ENCODE measurements around the gene SEC14L1.

The SEC14L1 gene

GRCh38 chr17:77193653-77194052 is 52.9 kb downstream of the SEC14L1 start:
- DNase-seq (ENCODE audit: low spot score), result no peak

GRCh38 chr17:77194179-77194578 is 53.4 kb downstream of the SEC14L1 start:
- DNase-seq (ENCODE audit: low spot score), result no peak

DNA sequence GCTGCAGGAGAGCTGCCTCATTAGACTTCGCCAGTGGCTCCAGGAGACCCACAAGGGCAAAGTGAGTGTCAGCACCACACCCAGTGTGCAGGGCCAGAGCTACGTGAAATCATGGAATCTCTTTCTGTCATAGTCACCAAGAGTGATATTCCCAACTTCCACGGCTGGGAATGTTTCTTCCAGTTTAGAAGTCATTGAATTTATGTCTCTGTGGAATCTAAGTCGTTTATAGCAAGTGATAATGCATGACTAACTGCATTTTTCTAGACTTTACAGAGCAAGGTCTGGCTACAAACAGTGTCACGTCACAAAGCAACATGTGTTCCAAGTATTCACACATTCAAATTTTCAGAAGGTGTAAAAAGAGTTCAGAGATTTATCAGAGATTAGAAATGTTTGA is 55.5 kb downstream of the SEC14L1 start:
- DNase-seq (ENCODE audit: low spot score), result no peak

- no peak for DNase-seq (ENCODE audit: low spot score)
Observed at GRCh38 chr17:77197115-77197514, 56.3 kb downstream of the SEC14L1 start.

- DNase-seq (ENCODE audit: low spot score), result no peak
Observed at GRCh38 chr17:77200711-77201110, 59.9 kb downstream of the SEC14L1 start.

DNA sequence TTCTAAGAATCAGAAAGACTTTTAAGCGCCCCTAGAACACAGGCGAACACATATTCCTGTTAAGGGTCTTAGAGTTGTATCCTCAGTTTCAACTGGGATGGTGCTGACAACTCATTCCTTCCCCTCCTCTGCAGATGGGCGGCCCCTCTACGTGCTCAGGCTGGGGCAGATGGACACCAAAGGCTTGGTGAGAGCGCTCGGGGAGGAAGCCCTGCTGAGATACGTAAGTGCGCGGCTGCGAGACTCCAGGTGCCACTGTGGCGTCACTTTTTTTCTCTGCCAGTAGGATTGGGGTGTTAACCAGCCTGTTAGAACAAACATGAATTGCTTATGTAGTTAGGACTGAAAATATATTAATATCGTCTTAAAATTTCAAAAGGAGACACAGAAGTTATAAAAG is 62.7 kb downstream of the SEC14L1 start:
- DNase-seq (ENCODE audit: low spot score), result no peak

GRCh38 chr17:77203846-77204245 is 63.1 kb downstream of the SEC14L1 start:
- no peak for DNase-seq (ENCODE audit: low spot score)

DNA sequence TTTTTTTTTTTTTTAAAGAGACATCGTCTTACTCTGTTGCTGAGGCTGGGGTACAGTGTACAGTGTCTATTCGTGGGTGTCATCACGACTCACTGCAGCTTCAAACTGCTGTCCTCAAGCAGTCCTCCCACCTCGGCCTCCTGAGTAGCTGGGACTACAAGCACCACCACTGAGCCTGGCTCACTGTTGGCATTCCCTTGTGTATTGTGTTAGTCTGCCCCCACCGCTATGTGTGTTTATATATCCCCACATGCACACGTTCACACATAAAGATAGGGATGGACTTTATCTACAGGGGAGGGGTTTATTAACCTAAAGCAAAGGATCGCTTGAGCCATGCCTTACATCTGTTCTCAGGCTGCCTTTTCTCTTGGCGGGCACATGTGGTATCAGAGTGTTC is 63.8 kb downstream of the SEC14L1 start:
- DNase-seq (ENCODE audit: low spot score), result no peak

GRCh38 chr17:77205396-77206125 is 64.8 kb downstream of the SEC14L1 start:
- no peak for DNase-seq (ENCODE audit: low spot score)

GRCh38 chr17:77206158-77206956 is 65.6 kb downstream of the SEC14L1 start:
- DNase-seq (ENCODE audit: low spot score), result no peak

DNA sequence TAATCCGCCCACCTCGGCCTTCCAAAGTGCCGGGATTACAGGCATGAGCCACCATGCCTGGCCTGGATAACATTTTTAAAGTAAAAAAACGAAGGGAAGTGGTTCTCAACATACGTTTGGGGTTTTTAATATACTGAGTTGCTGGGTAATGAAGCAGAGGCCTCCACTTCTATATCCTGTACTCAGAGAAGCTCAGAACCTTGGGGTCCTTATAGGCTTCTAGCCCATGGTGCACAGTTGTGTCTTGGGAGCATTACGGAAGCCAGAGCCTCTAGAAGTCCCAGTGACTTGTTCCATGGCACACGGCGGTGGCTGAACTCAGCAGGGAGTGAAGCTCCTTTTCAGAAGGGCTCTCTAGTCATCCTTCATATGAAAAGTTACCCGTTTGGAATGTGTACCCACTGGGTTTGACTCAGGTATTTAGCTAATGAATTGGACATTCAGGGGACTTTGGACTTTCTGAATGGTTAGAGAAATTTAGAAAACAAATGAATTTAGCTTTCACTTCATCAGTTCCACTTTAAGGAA is 67.0 kb downstream of the SEC14L1 start:
- DNase-seq (ENCODE audit: low spot score), result no peak

DNA sequence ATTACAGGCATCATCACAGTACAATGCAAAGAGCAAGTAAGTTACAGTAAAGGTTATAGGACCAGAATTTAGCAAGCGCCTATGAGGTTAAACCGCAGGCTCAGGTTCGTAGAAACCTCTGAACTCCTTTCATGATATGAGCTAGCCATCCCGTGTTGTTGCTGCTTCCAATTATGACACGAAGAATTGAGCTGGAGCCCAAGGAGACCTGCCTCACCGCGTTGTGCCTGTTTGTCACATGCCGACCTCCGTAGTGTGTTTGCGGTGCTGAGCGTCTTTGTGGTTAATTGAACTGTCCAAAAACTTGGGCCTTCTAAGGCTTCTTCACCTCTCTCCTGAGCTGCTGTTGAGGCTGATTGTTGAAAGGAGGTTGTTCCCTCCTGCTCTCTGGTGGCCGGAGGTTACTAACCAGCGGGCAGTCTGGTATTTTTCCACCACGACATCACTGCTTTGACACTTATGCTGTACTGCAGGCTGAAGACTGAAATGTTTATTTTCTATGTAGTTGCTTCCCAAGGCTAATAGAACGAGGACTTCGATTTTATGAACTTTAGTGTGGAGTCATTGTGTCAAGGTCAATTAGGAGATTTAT is 67.5 kb downstream of the SEC14L1 start:
- DNase-seq (ENCODE audit: low spot score), result no peak

DNA sequence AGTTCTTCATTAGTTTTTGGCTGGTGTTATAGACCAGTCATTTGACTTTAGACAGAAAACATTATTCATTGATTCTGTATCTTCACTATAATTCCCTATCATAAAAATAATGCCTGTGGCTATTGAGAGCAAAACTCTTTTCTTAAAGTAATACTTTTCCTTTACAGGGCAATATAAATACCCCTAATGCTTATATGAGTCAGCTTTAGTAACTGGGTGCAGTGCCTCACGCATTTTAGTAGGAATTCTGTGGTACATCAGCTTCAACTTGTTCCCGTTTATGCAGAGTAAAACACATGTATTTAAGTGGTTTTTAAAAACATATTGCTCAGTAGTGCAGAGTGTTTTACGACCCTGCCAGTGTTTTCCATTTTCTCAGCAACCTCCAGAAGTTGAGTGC is 68.1 kb downstream of the SEC14L1 start:
- no peak for DNase-seq (ENCODE audit: low spot score)

DNA sequence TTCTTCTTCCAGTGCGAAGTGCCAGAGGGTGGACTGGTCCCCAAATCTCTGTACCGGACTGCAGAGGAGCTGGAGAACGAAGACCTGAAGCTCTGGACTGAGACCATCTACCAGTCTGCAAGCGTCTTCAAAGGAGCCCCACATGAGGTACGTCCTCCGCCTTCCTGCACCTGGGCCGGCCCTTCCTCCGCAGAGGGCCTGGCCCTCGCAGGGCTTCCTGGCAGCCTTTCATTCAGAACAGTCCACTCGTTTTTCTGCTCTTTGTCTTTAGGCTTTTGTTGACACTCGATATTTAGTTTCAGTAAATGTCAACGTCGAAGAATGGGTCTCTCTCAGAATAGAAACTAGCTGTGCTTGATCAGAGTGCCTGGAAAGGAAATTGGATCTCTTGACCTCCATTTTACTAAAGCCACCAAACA is 68.6 kb downstream of the SEC14L1 start:
- DNase-seq (ENCODE audit: low spot score), result no peak

DNA sequence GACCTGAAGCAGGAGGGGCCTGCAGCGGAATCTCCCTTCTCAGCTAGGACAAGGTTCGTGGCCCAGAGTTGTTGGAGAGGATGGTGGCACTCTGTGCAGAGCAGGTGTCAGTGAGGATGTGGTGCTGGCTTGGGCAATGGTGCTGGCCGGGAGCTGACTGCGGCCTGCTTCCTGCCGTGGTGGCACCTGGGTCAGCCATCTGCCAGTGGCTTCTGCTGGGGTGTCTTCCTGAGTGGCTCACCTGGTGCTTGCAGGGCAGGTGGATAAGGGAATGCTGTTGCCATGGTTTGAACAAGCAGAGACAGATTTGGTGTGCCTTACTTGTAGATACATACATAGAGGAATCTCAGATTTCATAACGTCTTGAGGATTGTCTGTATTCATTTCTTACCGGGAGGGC is 69.6 kb downstream of the SEC14L1 start:
- no peak for DNase-seq (ENCODE audit: low spot score)

DNA sequence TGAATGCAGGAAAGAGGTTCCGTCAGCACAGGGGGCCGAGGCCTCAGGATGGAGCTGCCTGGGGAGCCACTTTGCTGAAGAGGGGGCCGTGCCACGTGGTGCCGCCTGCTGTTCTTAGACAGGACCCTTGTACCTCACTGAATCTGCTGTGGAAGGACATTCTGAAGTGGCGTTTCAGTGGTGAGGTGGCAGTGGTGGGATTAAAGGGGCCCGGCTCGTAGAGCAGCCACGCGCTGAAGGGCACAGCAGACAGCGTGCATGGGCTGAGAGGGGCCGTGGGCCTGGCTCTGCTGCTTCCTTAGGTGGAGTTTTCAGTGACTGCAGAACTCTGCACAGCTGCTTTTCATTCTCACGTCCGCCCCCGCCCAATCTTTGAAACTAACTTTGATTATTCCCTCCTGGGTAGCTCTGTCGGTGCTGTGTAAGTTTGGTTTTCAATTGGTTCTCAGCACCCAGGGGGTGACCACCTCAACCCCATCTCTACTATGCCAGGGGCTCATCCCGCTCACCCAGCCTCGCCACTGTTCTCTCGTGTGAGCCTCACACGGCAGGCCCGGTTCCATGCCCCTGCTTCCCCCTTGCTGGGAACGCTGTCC is 70.3 kb downstream of the SEC14L1 start:
- no peak for DNase-seq (ENCODE audit: low spot score)

- no peak for DNase-seq (ENCODE audit: low spot score)
Observed at GRCh38 chr17:77211681-77212080, 70.9 kb downstream of the SEC14L1 start.

- no peak for DNase-seq (ENCODE audit: low spot score)
Observed at GRCh38 chr17:77212081-77212832, 71.5 kb downstream of the SEC14L1 start.

DNA sequence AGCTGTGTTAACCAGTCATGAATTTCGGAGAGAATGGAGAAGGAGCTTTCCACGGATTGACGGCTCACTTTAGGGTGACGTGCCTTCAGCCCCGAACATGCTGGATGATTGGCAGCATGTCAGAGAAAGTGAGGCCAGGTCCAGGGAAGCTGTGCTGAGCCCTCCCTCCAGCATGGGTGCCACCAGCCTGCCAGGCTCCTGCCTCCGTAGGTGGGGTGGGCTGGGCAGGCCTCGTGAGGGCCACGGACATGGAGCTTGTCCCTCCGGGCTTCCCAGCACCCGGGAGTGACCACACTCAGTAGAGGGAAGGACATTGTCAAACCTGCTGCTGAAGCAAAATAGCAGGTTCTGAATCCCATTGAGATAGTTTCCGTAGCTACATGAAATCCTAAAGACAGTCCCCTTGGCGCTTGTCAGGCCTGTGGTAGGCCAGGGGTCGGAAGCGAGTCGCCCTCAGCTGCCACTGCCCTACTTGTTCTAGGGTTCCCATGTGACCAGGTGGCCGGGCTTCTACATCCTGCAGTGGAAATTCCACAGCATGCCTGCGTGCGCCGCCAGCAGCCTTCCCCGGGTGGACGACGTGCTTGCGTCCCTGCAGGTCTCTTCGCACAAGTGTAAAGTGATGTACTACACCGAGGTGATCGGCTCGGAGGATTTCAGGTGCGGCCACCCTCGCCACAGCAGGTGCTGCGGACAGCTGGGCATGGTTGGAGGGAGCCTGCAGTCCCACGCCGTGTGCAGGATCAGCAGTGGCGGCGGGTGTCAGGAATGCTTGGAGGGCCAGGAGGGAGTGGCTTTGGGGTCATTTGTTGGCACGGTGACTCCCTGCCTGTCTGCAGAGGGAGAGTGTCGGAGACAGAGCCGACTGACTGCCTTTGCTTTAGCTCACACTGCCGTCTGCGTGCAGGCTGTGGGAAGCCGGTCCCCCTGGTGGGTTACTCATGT is 72.3 kb downstream of the SEC14L1 start:
- DNase-seq (ENCODE audit: low spot score), result no peak

- no peak for DNase-seq (ENCODE audit: low spot score)
Observed at GRCh38 chr17:77213778-77214132, 73.0 kb downstream of the SEC14L1 start.

- no peak for DNase-seq (ENCODE audit: low spot score)
Observed at GRCh38 chr17:77214328-77214727, 73.6 kb downstream of the SEC14L1 start.
